Hematopoietic multipotent progenitor cell (in vitro differentiated cells): Measurements from ENCODE around the gene TMEM258. TPM values are rescaled to one million over a fixed set of nuclear protein-coding genes. Genes with fewer than 3 reads are reported as not detected.

Experiments
- DNase-seq, 3 donors: peaks; one replicate each; pipeline ENCODE4 v3.0.0-alpha.2; 2011 to 2015; ENCODE audit warnings: low read depth in 2 of 3, low spot score in 2 of 3
- total RNA-seq: library from RNA; depleted of rRNA; stranded (reverse); fragments of >200 nt; gene quantifications from one replicate; pipeline ENCODE4 v1.2.3, GENCODE V29; 2012

The TMEM258 gene
- total RNA-seq, 1 donor, result 96.7 TPM

DNA sequence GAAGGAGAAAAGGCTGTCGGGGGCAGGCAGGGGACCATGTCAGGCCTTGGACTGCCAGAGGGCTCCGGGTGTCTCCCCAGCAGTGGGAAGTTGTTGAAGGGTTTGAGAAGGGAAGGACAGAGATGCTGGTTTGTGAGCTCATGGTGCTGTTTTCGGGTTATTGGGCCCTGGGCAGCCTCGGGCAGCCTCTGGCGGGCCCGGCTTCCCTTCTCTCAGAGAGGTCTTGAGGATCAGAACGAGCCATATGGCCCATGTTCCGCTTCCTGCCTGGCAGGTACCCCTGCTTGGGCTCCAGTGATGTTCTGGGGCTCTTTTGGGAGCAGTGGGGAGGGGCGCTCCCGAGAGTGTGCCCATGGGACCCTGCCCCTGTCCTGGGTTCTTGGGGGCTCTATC, 30.2 kb downstream of the TMEM258 start:
- no peak for DNase-seq

DNA sequence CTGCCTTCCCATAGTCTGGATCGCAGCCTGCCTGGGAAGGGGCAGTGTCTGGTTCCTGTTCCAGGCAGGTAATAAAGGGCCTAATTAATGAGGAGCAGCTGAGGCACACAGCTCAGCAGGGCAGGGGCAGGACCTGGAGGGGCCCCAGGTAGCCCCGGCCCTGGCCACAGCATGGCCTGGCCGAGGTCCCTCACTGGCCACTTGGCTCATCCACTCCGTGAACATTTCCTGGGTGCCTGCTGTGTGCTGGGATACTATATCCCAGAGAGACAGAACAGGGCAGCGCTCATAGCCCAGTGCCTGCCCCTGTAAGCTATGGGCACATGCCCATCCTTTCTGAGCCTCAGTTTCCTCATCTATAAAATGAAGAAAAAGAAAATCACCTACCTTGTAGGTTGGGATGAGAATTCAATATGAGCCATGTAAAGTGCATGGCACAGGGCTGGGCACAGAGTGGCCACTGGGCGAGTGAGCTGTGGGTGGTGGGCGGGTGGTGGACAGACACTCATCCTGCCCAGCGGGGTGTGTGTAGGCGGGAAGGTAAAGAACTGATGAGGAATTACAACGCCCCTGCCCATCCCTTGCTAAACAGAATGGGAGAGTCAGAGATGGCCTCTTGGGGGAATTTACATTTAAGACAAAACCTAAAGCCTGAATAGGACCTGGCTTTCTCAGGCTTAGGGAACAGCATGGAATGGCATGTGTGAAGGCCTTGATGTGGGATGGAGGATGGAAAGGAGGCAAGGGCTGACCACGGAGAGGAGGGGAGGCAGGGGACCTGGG, 30.8 kb downstream of the TMEM258 start:
- DNase-seq, result no peak

DNA sequence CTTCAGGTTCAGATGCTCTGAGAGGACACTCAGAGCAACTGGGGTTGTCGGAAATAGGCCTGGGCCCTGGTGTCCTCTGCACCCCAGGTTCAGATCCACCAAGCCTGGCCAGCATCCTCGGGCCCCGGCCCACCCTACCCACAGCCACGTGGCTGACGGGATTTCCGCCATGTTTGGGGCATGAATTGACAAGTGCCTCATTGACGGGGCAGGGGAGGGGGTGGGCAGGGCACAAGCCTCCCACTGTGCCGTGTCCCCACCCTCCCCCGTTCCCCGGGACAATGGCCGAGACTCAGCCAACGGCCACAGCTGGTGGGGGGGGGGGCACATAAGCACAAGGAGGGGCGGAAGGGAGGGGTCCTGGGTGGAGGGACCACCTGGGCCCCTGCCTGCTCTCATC, 31.5 kb downstream of the TMEM258 start:
- no peak for DNase-seq

DNA sequence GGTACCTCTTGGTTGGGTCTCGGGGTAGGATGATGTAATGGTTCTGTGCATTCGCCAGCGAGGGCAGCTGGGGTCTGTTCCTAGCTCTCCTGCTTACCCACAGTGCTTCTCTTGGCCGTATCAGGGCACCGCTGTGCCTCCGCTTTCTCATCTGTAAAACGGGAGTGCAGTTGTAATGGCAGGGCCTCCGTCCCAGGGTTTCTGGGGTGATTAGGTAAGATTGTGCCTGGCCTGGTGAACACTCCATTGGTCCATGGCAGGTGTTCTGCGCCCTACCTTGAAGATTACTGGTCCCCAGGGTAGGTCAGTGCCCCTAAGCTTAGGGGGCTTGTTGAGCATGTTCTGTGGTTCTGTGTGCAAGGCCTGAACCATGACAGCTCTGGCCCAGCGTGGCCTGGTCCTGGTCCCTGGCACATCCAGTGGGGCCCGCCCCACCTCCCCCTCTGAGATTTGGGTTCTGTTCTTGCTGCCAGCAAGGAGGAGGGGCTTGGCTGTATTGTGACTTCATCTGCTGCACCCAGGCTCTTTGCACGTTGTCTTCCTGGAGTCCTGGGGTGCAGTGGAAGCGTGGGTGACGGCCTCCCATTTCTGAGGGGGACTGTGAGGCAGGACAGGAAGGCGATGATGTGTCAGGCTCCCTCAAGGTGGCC, 35.1 kb downstream of the TMEM258 start:
- DNase-seq, result no peak

DNA sequence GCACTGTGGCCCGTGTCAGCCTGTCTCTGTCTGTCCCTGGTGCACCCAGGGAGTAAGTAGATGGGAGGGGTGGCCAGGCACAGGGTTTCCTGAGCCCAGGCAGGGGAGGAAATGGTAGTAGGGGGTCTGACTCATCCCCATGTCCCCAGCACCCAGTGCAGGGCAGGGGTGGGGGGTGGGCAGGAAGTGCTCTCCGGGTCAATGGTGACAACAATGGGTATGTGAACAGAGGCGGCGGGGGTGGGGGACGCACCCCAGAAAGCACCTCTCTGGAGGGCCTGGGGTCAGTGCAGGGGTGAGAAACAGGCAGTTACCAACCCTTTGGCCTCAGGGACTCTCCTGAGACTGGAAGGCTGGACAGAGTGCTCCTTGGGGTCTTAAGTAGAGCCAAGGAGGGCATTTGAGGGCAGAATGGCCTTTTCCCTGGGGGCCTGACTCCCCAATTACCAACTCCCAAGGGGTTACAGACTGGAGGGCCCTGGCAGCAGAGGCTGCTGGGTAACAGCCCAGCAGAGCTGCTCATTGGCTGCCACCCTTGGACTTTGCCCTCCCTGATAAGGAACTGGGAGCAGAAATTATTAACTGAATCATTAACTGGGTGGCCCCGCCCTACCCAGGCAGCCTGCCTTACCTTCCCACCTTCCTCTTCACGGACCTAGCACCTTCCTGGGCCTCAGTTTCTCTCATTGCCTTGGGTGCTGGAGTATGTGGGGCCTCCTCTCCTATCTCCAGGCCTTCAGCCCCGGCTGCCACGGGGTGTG, 35.8 kb downstream of the TMEM258 start:
- peak in 2 of 3 donors; percentile 27 to 53 for DNase-seq

DNA sequence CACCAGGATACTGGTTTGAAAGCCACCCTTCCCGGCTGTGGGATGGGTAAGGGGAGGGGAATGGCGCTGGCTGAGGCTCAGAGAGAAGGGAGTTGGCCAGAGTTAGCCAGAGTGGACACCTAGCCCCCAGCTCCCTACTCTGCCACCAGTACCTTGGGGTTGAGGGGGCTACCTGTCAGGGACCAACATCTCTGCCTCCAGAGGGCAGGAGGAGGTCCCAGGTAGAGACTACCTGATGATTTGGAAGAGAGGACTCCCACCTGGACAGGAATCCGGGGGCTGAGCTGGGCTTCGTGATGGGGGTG, 36.3 kb downstream of the TMEM258 start:
- no peak for DNase-seq

DNA sequence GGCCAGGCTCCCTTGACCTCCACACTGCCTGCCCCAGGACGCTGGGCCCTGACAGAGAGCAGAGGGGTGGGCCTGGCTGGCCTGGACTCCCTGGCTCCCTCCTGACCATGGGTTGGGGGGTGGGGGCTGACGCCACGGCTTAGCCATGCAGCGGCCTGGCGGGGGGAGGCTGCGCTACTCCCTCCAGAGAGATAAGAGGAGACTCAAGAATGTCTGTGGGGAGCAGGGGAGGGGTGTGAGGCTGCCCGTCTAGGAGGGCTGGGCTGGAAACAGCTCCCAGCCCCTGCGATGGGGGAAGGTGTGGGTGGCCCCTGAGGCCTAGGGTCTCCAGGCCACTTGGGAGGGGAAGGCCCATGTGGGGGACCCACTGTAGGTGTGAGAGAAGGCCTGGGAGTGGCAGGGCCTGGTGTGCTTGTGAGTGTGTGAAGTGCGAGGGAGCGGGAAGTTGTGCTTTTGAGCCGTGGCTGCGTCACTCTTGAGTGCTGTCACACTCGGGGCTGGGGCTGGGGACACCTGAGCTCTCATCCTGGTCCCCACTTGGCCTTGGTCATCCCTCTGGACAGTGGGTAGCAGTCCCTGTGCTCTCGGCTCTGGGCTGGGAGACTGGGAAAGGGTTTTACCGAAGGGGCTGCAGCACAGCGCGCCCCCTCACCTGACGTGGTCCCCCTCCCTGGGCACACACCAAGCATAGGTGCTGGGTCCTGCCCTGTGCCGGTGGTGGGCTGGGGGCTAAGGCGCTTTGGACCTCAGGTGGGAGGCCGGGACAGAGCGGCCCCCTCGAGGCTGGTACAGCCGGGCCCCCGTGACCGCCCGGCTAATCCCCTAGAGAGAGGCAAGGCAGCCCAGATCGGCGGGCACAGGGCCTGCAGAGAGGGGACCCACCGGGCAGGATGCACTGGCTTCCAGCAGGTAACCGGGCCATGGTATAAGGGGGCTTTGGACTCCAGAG, 37.6 kb downstream of the TMEM258 start:
- DNase-seq, result no peak

DNA sequence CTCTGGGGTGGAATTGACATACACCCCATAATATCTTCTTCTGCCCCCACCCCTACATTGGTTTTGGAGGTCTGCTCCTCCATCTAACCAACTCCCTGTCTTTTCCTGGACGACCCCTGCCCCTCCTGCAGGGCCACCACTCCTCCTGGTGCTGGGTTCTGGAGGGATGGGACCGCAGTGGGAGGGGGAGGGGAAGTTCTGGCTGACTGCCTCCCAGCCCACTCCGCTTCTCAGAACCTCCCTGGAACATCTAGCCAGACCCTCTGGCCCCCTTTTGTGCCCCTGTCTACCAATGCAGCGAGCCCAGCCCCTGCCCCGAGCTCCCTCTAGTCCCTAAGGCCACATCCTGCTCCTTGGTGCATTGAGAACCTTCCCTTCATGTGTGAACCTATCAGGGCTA, 38.7 kb downstream of the TMEM258 start:
- no peak for DNase-seq

DNA sequence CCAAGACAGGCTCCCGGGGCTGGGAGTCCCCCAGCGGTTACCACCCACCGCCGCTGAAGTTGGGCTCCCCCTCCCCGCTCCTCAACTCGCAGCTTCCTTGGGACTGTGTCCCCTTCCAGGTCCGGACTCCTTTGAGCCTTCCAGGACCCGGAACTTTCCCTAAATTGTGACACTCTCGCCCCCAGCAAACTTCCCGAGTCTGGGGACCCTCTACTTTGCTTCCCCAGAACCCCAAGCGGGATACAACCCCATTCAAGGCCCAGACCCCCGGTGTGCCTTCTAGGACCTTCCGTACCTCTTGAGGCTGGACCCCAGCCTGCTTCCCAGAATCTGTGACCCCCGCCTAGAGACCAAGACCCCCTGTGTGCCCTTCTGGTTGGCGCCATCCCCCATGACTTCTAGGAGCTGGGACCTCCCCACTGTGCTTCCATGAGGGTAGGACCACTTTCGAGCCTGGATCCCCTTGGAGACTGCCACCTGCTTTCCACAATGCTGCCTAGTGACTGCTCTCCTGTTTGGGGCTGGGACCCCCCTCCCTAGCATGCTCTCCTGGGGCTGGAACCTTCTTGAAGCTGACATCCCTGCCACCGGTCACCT, 39.4 kb downstream of the TMEM258 start:
- no peak for DNase-seq

DNA sequence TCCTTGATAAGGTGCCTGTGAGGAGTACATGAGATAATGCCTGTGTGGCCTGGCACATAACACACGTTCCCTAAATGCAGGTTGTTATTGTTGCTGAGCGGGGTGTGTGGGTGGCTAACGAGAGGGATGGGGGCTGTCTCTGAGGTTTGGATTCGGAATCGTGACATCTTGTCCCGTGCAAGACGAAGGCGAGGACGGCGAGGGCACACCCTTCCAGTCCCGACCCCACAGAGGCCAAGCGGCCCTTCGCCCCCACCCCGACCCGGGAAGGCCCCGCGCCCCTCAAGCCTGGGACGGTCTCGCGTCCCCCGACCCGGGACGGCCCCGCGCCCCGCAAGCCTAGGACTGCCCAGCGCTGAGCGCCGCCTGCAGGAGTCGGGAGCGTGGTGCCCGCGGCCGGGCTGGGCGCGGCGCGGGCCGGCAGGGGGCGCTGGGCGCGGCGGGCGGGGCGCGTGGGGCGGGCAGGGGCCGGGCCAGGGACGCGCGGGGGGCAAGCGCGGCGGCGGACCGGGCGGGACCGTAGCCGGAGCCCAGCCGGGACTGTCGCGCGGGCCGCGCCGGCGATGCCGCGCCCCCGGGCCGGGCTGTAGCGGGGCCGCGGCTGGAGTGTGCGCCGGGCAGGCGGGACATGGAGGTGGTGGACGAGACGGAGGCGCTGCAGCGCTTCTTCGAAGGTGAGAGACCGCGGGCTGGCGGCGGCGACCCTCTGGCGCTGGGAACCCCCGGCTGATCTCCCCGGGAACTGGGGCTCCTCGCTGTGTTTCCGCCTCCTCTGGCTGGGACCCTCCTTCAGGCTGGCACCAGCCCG, 40.1 kb downstream of the TMEM258 start, which contains the start of gene MYRF:
Gene MYRF (plus strand): TSS at position 520 of the 808 bp plus-strand sequence. CDS start 109 bp downstream, at position 629.
- peak in 2 of 3 donors; percentile 53 to 61 for DNase-seq

DNA sequence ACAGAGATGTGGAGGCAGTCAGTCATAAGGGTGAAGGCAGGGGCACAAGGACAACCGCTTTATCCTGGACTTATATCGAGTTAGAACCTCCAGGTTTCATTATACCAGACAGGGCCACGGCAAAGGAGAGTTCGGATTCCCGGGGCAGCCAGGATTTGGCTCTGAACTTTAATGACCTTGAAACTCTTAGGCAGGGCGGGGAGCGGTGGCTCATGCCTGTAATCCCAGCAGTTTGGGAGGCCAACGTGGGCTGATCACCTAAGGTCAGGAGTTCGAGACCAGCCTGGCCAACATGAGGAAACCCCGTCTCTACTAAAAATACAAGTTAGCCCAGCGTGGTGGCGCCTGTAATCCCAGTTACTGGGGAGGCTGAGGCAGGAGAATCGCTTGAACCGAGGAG, 41.0 kb downstream of the TMEM258 start:
- DNase-seq, result no peak

DNA sequence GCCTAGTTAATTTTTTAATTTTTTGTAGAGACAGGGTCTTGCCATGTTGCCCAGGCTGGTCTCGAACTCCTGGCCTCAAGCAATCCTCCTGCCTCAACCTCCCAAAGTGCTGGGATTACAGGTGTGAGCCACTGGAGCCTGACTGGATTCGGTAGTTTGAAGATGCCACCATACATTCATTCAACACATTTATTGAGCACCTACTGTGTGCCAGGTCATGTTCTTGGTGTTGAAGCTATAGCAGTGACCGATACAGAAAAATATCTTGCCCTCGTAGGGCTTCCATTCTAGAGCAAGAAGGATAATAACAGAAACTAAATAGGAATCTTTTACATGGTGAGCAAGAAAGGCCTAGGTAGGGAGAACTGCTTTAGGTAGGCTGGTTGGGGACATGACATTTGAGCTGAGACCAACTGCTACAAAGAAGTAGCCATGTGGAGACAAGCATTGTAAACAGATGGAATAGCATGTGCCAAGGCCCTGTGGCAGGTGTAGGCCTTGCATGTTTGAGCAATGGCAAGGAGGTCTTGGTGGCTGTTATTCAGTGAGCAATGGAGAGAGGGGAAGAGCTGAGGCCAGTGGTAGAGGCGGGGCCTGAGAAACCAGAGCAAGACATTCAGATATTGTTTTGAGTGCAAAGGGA, 41.6 kb downstream of the TMEM258 start:
- no peak for DNase-seq

DNA sequence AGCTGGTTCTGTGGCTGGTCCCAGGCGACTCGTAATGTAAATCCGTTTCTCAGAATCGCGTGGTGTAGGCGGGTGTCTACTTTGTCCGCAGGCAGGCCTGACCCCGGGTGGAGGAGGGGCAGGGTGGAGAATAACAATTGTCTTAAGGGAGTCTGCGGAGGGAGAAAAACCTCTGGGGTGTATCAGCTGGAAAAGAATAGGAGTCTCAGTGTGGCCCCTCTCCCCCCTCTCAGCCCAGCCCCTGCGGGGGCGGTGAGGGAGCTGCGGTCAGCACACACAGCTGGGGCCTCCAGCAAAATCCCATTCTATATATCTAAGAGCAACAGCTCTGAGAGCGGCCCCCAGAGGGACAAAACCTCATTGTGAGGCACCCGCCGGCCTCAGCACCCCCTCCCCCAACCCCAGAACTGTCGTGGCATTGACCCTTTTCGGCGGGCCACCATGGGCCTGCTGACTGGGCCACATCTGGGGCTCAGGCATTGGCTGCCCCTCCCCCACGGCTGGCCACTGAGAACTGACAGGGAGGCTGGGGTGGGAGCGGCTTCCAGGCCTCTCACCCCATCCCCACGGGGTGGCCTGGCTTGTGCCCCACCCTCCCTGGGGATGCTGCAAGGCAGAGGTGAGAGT, 42.7 kb downstream of the TMEM258 start:
- no peak for DNase-seq

DNA sequence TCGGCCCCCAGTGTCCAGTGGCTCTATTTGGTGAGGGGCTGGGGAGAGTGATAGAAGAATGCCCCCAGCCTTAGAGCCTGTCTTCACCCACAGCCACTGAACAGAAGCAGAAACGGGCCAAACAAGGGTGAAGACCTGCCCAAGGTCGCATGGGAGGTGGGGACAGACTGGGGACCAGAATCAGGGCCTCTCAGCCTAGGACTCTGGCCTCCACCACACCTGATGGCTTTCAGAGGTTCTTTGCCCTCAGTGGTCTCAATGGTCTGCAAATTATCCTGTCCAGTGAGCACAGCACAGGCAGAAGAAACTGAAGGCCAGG, 44.5 kb downstream of the TMEM258 start:
- DNase-seq, result no peak

DNA sequence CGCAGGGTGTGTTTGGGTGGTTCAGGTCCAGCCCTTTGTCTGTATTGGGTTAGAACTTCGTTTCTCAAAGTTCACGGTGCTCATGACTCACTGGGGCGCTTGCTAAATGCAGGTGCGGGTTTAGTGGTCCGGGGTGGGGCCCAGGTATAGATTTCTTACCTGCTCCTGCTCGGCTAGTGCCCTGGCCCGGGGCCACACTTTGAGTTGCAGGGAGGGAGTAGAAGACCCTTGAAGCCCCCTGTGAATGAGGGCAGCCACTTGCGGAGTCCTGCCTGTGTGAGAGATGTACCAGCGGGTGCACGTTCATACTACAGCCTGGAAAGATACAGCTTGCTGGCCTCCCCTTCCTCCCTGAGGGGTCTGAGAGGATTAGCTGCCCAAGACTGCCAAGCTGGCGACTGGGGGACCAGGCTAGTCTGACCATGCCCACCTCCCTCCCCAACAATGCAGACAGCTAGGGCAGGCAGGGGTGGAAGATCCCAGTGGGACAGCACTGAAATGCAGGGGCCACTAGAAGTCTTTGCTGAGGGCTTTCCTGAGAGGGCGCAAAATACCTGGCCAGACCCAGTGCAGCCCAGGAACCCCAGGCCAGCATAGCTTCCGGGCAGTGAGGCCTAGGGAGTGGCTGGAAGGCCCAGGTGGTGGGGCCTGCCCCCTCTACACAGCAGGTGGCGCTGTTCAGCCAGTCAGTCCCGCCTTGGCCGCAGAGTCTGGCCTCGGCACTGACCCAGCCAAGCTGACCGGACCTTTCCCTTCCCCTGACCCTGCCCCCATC, 45.0 kb downstream of the TMEM258 start:
- peak in 1 of 3 donors; percentile 31 for DNase-seq

DNA sequence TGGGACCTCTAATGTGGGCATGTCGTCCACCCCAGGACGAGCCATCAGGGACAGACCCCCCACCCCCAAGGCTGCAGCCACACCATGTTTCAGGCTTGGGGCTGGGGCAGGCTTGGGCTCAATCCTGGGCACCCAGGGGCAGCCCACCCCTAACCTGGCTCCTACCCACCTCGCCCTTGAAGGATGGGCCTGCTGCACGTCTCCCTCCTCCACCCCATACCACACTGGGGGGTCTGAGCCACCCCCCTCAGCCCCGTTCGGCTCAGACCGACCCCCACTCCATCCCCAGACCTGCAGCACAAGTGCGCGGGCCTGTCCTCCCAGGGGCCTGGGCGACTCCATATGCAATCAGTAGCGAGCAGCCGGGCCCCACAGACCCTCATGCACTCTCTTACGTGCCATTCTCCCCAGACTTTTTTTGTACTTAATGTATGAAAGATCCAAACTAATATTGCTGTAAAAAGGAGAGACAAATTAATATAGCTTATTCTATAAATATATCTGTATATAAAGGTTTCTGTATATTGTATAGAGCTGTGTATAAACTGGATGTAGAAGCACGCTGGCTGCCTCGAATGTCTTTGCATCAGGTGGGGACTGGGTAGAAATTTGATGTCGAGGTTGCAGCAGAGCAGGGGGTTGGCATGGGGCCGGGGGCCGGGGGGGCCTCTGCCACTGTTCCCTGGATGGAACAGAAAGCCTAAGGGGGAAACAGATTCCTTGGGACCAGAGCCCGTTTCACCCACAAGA, 45.8 kb downstream of the TMEM258 start:
- no peak for DNase-seq

DNA sequence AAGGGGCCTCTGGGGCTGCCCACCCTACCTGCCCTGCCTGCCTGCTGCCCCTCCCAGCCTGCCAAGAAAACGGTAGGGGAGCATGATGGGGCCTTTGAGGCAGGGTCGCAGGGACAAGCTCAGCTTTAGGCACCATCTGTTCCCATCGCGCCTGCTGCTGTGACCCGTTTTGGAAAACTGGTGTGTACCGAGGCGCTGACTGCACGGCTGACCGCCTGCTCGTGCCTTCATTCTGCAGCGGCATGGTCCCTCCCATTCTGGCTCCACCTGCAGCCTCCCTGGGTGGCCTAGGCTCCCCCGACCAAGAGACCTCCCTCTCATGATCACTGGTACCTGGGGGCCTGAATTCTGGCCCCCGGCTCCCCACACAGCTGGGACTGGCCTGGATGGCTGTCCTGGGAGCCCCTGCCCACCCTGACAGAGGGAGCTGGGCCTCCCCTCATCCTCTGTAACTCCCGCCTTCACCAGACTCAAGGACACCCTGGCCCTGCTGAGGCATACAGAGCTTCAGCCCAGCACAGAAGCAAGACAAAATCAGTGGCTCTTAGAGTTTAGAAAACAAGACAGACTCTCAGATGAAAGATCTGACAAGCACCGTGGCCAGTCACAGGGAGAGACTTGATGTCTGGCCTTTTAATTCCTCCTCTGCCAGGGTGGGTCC, 46.5 kb downstream of the TMEM258 start:
- no peak for DNase-seq
